Suprapubic skin (tissue), 3 donors: ENCODE measurements around the gene PODNL1.

ENCODE experiments used
- CTCF ChIP-seq, 2 donors: fragments of 200-600 bp in 1 of 2; fragments of 450-650 bp in 1 of 2; sonication (generic) in 1 of 2; IDR thresholded peaks; one replicate each; pipeline ENCODE4 v1.5.1; 2016 to 2019; ENCODE audit warnings: antibody characterized with exemption in 2 of 2, mild to moderate bottlenecking in 1 of 2, moderate library complexity in 1 of 2
- POLR2AphosphoS5 ChIP-seq, 3 donors: sonication (generic); formaldehyde crosslinking; IDR thresholded peaks; one replicate each; pipeline ENCODE4 v1.6.1; 2017; ENCODE audit warnings: antibody characterized with exemption in 3 of 3

DNA sequence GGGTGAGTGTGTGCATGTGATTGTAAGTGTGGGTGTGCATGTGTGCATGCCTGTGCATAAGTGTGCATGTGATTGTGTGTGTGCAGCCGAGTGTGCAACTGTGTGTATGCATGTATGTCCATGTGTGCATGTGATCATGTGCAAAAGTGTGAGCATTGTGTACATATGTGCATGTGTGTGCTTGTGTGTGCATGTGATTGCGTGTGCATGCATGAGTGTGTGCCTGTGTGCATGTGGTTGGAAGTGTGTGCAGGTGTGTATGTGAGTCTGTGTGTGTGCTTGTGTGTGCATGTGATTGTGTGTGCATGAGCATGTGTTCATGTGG, 3.5 kb downstream of the PODNL1 start:
- TF ChIP-seq CTCF (IDR thresholded peaks at IDR 0.05) (no peak), POLR2AphosphoS5 (IDR thresholded peaks at IDR 0.05) (no peak)
